Measurements from ENCODE around the gene C14orf180.

Gene C14orf180

DNA sequence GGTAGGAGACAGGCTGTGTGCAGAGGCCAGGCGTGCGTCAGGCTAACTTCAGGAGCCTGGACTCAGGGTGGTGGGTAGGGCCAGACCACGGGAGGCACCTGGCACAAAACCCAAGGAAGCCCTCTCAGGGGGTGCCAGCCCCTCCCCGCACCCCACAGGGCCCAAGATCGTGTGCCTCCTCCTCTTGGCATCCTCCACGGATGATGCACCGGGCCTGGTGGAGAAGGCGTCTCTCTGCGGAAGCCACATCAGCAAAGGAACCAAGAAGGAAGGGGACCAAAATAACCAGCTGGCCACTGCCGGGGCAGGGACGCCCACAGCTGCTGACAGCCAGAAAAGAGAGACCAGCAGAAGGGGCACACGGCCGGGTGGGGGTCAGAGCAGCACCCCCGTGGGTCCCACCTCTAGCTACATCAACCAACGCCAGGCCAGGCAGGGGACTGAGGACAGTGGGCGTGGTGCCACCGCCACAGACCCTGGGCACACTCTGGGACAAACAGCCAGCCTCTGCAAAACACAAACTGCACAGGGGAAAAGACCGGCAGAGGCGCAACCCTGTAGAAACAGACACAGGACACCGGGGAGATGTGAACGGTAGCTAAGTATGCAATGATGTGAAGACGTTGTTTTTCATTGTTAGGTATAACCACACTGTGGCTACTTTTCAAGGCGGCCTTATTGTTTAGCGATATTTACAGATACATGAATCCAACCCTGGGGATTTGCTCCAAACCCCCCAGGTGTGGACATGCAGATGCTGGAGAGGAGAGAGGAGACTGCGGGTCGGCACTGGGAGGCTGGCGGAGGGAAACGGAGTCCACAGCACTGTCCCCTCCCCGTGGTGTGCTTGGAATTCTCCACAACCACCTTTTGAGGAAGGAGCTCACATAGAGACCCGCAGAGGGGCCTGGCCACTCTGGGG, 26.1 kb upstream of the C14orf180 start:
- no peak overlapping the region for H3K4me3 ChIP-seq (ENCODE audit: insufficient read depth, low read length, poor library complexity, severe bottlenecking)
- H3K9ac ChIP-seq (ENCODE audit: low read length) = no peak overlapping the region
- H3K27me3 ChIP-seq (ENCODE audit: low read length) = no peaks in the 10 kb centered on the region
- H3K27ac ChIP-seq (ENCODE audit: low read depth, low read length) = no peak overlapping the region
- no peaks in the 10 kb centered on the region for H4K20me1 ChIP-seq (ENCODE audit: low read depth, low read length)
- H3K9me3 ChIP-seq (ENCODE audit: insufficient read depth, low read length) = no peaks in the 10 kb centered on the region
- H2AFZ ChIP-seq (ENCODE audit: low read depth, low read length, severe bottlenecking) = no peak overlapping the region
- TF ChIP-seq, protein P1, sequence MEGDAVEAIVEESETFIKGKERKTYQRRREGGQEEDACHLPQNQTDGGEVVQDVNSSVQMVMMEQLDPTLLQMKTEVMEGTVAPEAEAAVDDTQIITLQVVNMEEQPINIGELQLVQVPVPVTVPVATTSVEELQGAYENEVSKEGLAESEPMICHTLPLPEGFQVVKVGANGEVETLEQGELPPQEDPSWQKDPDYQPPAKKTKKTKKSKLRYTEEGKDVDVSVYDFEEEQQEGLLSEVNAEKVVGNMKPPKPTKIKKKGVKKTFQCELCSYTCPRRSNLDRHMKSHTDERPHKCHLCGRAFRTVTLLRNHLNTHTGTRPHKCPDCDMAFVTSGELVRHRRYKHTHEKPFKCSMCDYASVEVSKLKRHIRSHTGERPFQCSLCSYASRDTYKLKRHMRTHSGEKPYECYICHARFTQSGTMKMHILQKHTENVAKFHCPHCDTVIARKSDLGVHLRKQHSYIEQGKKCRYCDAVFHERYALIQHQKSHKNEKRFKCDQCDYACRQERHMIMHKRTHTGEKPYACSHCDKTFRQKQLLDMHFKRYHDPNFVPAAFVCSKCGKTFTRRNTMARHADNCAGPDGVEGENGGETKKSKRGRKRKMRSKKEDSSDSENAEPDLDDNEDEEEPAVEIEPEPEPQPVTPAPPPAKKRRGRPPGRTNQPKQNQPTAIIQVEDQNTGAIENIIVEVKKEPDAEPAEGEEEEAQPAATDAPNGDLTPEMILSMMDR (IDR thresholded peaks at IDR 0.05; ENCODE audit: insufficient read depth, low read length, poor library complexity, severe bottlenecking) = no peak
- TF ChIP-seq EZH2phosphoT487 (conservative IDR thresholded peaks at IDR 0.05; ENCODE audit: low read length) = no peak
- no peaks in the 10 kb centered on the region for H3K36me3 ChIP-seq (ENCODE audit: low read length)
- H3K79me2 ChIP-seq (ENCODE audit: insufficient read depth, low read length) = no peaks in the 10 kb centered on the region
- H3K4me2 ChIP-seq (ENCODE audit: low read depth, low read length, poor library complexity, severe bottlenecking) = no peak overlapping the region
- no peaks in the 10 kb centered on the region for H3F3A ChIP-seq (ENCODE audit: insufficient read depth)
- no peaks in the 10 kb centered on the region for H3K9me2 ChIP-seq (replicated peaks; ENCODE audit: insufficient read depth, low read length)

DNA sequence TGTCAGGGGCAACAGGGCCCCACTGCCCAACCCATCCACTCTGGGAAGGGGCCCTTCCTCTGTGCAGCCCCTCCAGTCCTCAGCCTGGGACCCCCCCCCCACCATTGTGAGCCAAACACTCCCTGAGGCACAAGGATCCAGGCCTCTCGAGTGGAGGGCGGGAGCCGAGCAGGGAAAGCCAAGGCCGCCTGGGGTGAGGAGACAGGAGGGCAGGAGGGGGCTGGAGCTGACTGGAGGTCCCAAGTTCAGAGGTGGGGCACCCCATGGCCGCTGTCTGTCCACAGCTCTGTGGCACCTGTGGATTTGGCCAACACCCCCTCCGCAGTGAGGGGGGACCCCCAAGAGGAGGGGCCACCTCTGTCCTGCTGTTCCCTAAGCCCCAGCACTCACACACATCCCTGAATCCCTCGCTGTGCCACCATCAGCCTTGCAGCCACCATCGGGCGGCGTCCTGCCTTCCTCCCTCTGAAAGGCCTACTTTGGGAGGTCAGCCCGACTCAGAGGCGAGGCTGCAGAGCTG, 25.4 kb upstream of the C14orf180 start:
- no peaks in the 10 kb centered on the region for H3K27me3 ChIP-seq (ENCODE audit: low read length)
- no peak overlapping the region for H2AFZ ChIP-seq (ENCODE audit: low read depth, low read length, severe bottlenecking)
- no peaks in the 10 kb centered on the region for H3K36me3 ChIP-seq (ENCODE audit: low read length)
- no peaks in the 10 kb centered on the region for H3K79me2 ChIP-seq (ENCODE audit: insufficient read depth, low read length)
- H3K9me3 ChIP-seq (ENCODE audit: insufficient read depth, low read length) = no peaks in the 10 kb centered on the region
- TF ChIP-seq EZH2phosphoT487 (conservative IDR thresholded peaks at IDR 0.05; ENCODE audit: low read length) = no peak
- TF ChIP-seq, protein P1 (IDR thresholded peaks at IDR 0.05; ENCODE audit: insufficient read depth, low read length, poor library complexity, severe bottlenecking) = no peak
- H3K27ac ChIP-seq (ENCODE audit: low read depth, low read length) = no peak overlapping the region
- H4K20me1 ChIP-seq (ENCODE audit: low read depth, low read length) = no peaks in the 10 kb centered on the region
- no peak overlapping the region for H3K4me3 ChIP-seq (ENCODE audit: insufficient read depth, low read length, poor library complexity, severe bottlenecking)
- no peaks in the 10 kb centered on the region for H3F3A ChIP-seq (ENCODE audit: insufficient read depth)
- H3K4me2 ChIP-seq (ENCODE audit: low read depth, low read length, poor library complexity, severe bottlenecking) = no peak overlapping the region
- H3K9me2 ChIP-seq (replicated peaks; ENCODE audit: insufficient read depth, low read length) = no peaks in the 10 kb centered on the region
- H3K9ac ChIP-seq (ENCODE audit: low read length) = no peak overlapping the region

DNA sequence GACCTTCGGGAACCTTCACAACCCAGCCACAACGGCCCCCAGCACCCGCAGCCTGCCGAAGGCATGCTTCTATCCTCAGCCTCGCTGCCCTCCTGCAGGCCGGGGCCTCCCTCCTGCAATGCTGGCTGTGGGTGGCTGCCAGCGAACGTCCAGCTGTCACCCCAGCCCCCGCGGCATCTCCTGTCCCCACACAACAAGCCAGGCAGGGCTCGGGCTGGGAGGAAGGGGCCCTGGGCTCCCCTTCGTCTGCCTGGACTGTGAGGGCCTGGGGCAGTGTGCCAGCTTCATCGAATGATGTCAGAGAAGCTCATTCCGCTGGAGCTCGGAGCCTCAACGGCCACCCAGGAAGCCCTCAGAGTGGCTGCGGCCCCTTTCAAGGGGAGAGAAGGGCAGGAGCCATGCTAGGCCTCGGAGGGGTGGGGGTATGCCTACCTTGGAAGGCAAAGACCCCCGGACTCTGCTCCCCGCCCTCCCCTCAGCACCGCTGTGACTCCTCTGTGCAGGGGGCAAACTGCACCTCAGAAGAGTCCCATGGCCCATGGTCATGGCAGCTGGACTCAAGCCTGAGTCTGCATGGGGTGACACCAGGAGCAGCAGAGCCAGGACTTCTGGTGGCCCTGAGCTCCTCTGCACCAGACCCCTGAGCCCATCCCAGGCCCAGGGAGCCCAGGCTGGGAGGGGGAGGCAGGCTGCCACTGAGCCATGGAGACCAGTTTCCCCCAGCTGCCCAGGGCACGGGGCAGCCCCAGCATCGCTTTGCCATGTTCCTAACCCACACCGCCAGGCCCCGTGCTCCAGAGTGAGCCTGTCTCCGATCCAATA, 24.7 kb upstream of the C14orf180 start:
- Histone ChIP-seq H2AFZ (ENCODE audit: low read depth, low read length, severe bottlenecking) (no peak overlapping the region), H3K79me2 (ENCODE audit: insufficient read depth, low read length) (no peaks in the 10 kb centered on the region), H3K27me3 (ENCODE audit: low read length) (no peaks in the 10 kb centered on the region), H3K36me3 (ENCODE audit: low read length) (no peaks in the 10 kb centered on the region), H3K9me2 (replicated peaks; ENCODE audit: insufficient read depth, low read length) (no peaks in the 10 kb centered on the region), H3K4me3 (ENCODE audit: insufficient read depth, low read length, poor library complexity, severe bottlenecking) (no peak overlapping the region), H3K9ac (ENCODE audit: low read length) (no peak overlapping the region), H4K20me1 (ENCODE audit: low read depth, low read length) (no peaks in the 10 kb centered on the region), H3F3A (ENCODE audit: insufficient read depth) (no peaks in the 10 kb centered on the region), H3K9me3 (ENCODE audit: insufficient read depth, low read length) (no peaks in the 10 kb centered on the region), H3K27ac (ENCODE audit: low read depth, low read length) (no peak overlapping the region), H3K4me2 (ENCODE audit: low read depth, low read length, poor library complexity, severe bottlenecking) (no peak overlapping the region)
- TF ChIP-seq, protein P1 (IDR thresholded peaks at IDR 0.05; ENCODE audit: insufficient read depth, low read length, poor library complexity, severe bottlenecking) = no peak
- TF ChIP-seq EZH2phosphoT487 (conservative IDR thresholded peaks at IDR 0.05; ENCODE audit: low read length) = no peak

All from SU-DHL-6 (cell line).